Measurements from ENCODE around the gene SHISA6. TPM values are rescaled to one million over a fixed set of nuclear protein-coding genes. Genes with fewer than 3 reads are reported as not detected.

The SHISA6 gene
- total RNA-seq, 2 donors from 2014 or later, result not detected

- no peak overlapping the region for H3K27ac Mint-ChIP-seq
- H3K4me1 Mint-ChIP-seq, result no peaks in the 10 kb centered on the region
- DNase-seq, result no peak
- no peak overlapping the region for H3K4me3 Mint-ChIP-seq
- ATAC-seq, result no peak
- no peaks in the 10 kb centered on the region for H3K27me3 Mint-ChIP-seq
- no peaks in the 10 kb centered on the region for H3K36me3 Mint-ChIP-seq (ENCODE audit: low read depth)
- peaks cover 3% of the 10 kb centered on the region for H3K9me3 ChIP-seq (ENCODE audit: control insufficient read depth, low read length, poor library complexity, severe bottlenecking)
Measured at GRCh38 chr17:11324846-11325420, 83.9 kb downstream of the SHISA6 start.

- Mint-ChIP-seq H3K27me3 (no peaks in the 10 kb centered on the region), H3K36me3 (ENCODE audit: low read depth) (no peaks in the 10 kb centered on the region), H3K4me3 (no peak overlapping the region), H3K4me1 (no peaks in the 10 kb centered on the region), H3K27ac (no peak overlapping the region)
- DNase-seq, result no peak
- no peak for ATAC-seq
- H3K9me3 ChIP-seq (ENCODE audit: control insufficient read depth, low read length, poor library complexity, severe bottlenecking), result no peaks in the 10 kb centered on the region
Measured at GRCh38 chr17:11326492-11326891, 85.5 kb downstream of the SHISA6 start.

GRCh38 chr17:11328770-11329169 is 87.8 kb downstream of the SHISA6 start:
- no peak for ATAC-seq
- H3K27ac Mint-ChIP-seq, result no peak overlapping the region

GRCh38 chr17:11330006-11330405 is 89.0 kb downstream of the SHISA6 start:
- DNase-seq (no peak), ATAC-seq (no peak)
- Mint-ChIP-seq H3K36me3 (ENCODE audit: low read depth) (no peaks in the 10 kb centered on the region), H3K4me3 (no peak overlapping the region), H3K4me1 (no peaks in the 10 kb centered on the region), H3K27me3 (no peaks in the 10 kb centered on the region), H3K27ac (no peak overlapping the region)
- H3K9me3 ChIP-seq (ENCODE audit: control insufficient read depth, low read length, poor library complexity, severe bottlenecking), result no peaks in the 10 kb centered on the region

More at GRCh38 chr17:11328770-11329169, 87.8 kb downstream of the SHISA6 start:
- DNase-seq, result no peak
- no peaks in the 10 kb centered on the region for H3K36me3 Mint-ChIP-seq (ENCODE audit: low read depth)
- H3K27me3 Mint-ChIP-seq, result no peaks in the 10 kb centered on the region
- no peaks in the 10 kb centered on the region for H3K9me3 ChIP-seq (ENCODE audit: control insufficient read depth, low read length, poor library complexity, severe bottlenecking)
- H3K4me3 Mint-ChIP-seq, result no peak overlapping the region
- no peaks in the 10 kb centered on the region for H3K4me1 Mint-ChIP-seq

- Mint-ChIP-seq H3K27ac (no peak overlapping the region), H3K4me3 (no peak overlapping the region), H3K4me1 (no peaks in the 10 kb centered on the region), H3K27me3 (no peaks in the 10 kb centered on the region), H3K36me3 (ENCODE audit: low read depth) (no peaks in the 10 kb centered on the region)
- no peak for DNase-seq
- no peaks in the 10 kb centered on the region for H3K9me3 ChIP-seq (ENCODE audit: control insufficient read depth, low read length, poor library complexity, severe bottlenecking)
- no peak for ATAC-seq
Measured at GRCh38 chr17:11330826-11331225, 89.8 kb downstream of the SHISA6 start.

- Mint-ChIP-seq H3K27me3 (no peaks in the 10 kb centered on the region), H3K36me3 (ENCODE audit: low read depth) (no peaks in the 10 kb centered on the region), H3K4me1 (no peaks in the 10 kb centered on the region), H3K4me3 (no peak overlapping the region), H3K27ac (no peak overlapping the region)
- no peak for ATAC-seq
- H3K9me3 ChIP-seq (ENCODE audit: control insufficient read depth, low read length, poor library complexity, severe bottlenecking), result no peaks in the 10 kb centered on the region
- no peak for DNase-seq
Measured at GRCh38 chr17:11331547-11332513, 90.8 kb downstream of the SHISA6 start.

- Mint-ChIP-seq H3K27ac (no peak overlapping the region), H3K27me3 (no peaks in the 10 kb centered on the region), H3K36me3 (ENCODE audit: low read depth) (no peaks in the 10 kb centered on the region), H3K4me1 (no peaks in the 10 kb centered on the region), H3K4me3 (no peak overlapping the region)
- H3K9me3 ChIP-seq (ENCODE audit: control insufficient read depth, low read length, poor library complexity, severe bottlenecking), result no peaks in the 10 kb centered on the region
- ATAC-seq (no peak), DNase-seq (no peak)
Measured at GRCh38 chr17:11332706-11333105, 91.7 kb downstream of the SHISA6 start.

- no peak overlapping the region for H3K4me3 Mint-ChIP-seq
- H3K9me3 ChIP-seq (ENCODE audit: control insufficient read depth, low read length, poor library complexity, severe bottlenecking), result no peaks in the 10 kb centered on the region
- H3K27me3 Mint-ChIP-seq, result no peaks in the 10 kb centered on the region
- ATAC-seq (no peak), DNase-seq (no peak)
- no peak overlapping the region for H3K27ac Mint-ChIP-seq
- no peaks in the 10 kb centered on the region for H3K36me3 Mint-ChIP-seq (ENCODE audit: low read depth)
- no peaks in the 10 kb centered on the region for H3K4me1 Mint-ChIP-seq
Measured at GRCh38 chr17:11334493-11334892, 93.5 kb downstream of the SHISA6 start.

GRCh38 chr17:11336290-11336689 is 95.3 kb downstream of the SHISA6 start:
- ATAC-seq (no peak), DNase-seq (no peak)
- Mint-ChIP-seq H3K36me3 (ENCODE audit: low read depth) (no peaks in the 10 kb centered on the region), H3K4me3 (no peak overlapping the region), H3K27me3 (no peaks in the 10 kb centered on the region), H3K27ac (no peak overlapping the region), H3K4me1 (no peaks in the 10 kb centered on the region)
- H3K9me3 ChIP-seq (ENCODE audit: control insufficient read depth, low read length, poor library complexity, severe bottlenecking), result no peaks in the 10 kb centered on the region

- DNase-seq, result no peak
- no peak overlapping the region for H3K27ac Mint-ChIP-seq
- no peaks in the 10 kb centered on the region for H3K27me3 Mint-ChIP-seq
- no peaks in the 10 kb centered on the region for H3K36me3 Mint-ChIP-seq (ENCODE audit: low read depth)
- H3K4me1 Mint-ChIP-seq, result no peaks in the 10 kb centered on the region
- no peak overlapping the region for H3K4me3 Mint-ChIP-seq
- no peaks in the 10 kb centered on the region for H3K9me3 ChIP-seq (ENCODE audit: control insufficient read depth, low read length, poor library complexity, severe bottlenecking)
- ATAC-seq, result no peak
Measured at GRCh38 chr17:11340803-11341202, 99.8 kb downstream of the SHISA6 start.

- ATAC-seq (no peak), DNase-seq (no peak)
- H3K27ac Mint-ChIP-seq, result no peak overlapping the region
- H3K9me3 ChIP-seq (ENCODE audit: control insufficient read depth, low read length, poor library complexity, severe bottlenecking), result no peaks in the 10 kb centered on the region
- no peaks in the 10 kb centered on the region for H3K4me1 Mint-ChIP-seq
- no peaks in the 10 kb centered on the region for H3K27me3 Mint-ChIP-seq
- no peak overlapping the region for H3K4me3 Mint-ChIP-seq
- no peaks in the 10 kb centered on the region for H3K36me3 Mint-ChIP-seq (ENCODE audit: low read depth)
Measured at GRCh38 chr17:11342138-11342537, 101.1 kb downstream of the SHISA6 start.

GRCh38 chr17:11349106-11349505 is 108.1 kb downstream of the SHISA6 start:
- DNase-seq, result no peak
- Mint-ChIP-seq H3K36me3 (ENCODE audit: low read depth) (no peaks in the 10 kb centered on the region), H3K4me1 (no peaks in the 10 kb centered on the region), H3K27me3 (no peaks in the 10 kb centered on the region), H3K4me3 (no peak overlapping the region), H3K27ac (no peak overlapping the region)
- no peaks in the 10 kb centered on the region for H3K9me3 ChIP-seq (ENCODE audit: control insufficient read depth, low read length, poor library complexity, severe bottlenecking)
- ATAC-seq, result no peak

- no peaks in the 10 kb centered on the region for H3K4me1 Mint-ChIP-seq
- H3K4me3 Mint-ChIP-seq, result no peak overlapping the region
- ATAC-seq, result no peak
- H3K36me3 Mint-ChIP-seq (ENCODE audit: low read depth), result no peaks in the 10 kb centered on the region
- H3K9me3 ChIP-seq (ENCODE audit: control insufficient read depth, low read length, poor library complexity, severe bottlenecking), result no peaks in the 10 kb centered on the region
- H3K27ac Mint-ChIP-seq, result no peak overlapping the region
- H3K27me3 Mint-ChIP-seq, result no peaks in the 10 kb centered on the region
- DNase-seq, result no peak
Measured at GRCh38 chr17:11351479-11351878, 110.5 kb downstream of the SHISA6 start.

GRCh38 chr17:11353601-11354000 is 112.6 kb downstream of the SHISA6 start:
- Mint-ChIP-seq H3K27ac (no peak overlapping the region), H3K27me3 (no peaks in the 10 kb centered on the region), H3K4me3 (no peak overlapping the region), H3K36me3 (ENCODE audit: low read depth) (no peaks in the 10 kb centered on the region), H3K4me1 (no peaks in the 10 kb centered on the region)
- no peak for ATAC-seq
- no peaks in the 10 kb centered on the region for H3K9me3 ChIP-seq (ENCODE audit: control insufficient read depth, low read length, poor library complexity, severe bottlenecking)
- no peak for DNase-seq

Data from T-helper 17 cell (primary cell).